GM10266 (cell line): ENCODE measurements around the gene ISOC1.
A peak's percentile ranks its signal among the peaks of the same experiment; 100 is the strongest.

Experiments
- DNase-seq: peaks from one replicate; pipeline ENCODE4 v3.0.0; 2012; ENCODE audit errors: extremely low spot score
- CTCF ChIP-seq: IDR thresholded peaks from 2 replicates; pipeline ENCODE4 v1.5.1; 2012; ENCODE audit warnings: mild to moderate bottlenecking, low read depth; ENCODE audit not compliant: control insufficient read depth, insufficient read depth; ENCODE audit errors: missing control alignments

Gene ISOC1

DNA sequence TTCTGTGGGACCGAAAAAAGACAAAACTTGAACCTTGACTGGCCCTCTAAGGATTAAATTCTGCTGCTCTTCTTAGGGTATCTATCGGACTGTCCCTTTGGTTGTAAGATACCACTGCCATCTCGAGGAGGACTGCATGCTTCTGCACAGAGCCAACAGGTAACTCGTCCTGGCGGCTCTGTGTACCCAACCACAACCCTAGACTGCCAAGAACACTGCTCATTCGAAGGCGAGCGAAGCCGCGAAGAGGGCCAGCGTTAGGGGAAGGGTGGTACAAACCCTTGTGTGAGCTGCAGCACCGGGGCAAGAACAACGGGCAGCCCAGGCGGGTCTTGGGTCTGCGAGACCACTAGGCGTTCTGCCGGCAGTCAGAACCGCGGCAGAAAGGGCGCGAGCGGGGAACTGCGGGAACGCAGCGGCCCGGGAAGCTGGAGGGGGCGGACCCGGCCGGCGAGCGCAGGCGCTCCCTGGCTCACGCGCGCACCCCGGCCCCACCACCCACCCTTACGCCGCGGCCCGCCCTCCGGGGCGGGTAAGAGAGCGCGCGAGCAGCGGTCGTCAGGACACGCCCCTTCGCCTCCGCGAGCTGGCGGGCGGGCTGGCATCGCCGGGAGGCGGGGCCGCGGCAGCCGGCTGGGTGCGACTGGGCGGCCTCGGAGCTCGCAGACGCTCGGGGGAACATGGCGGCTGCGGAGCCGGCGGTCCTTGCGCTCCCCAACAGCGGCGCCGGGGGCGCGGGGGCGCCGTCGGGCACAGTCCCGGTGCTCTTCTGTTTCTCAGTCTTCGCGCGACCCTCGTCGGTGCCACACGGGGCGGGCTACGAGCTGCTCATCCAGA is at the start of gene ISOC1:
ISOC1 (plus strand) TSS at position 663 of the 837 bp plus-strand sequence; CDS start at position 681, 18 bp downstream.
- peak; percentile 92 for DNase-seq
- peak; percentile 9 for TF ChIP-seq CTCF

DNA sequence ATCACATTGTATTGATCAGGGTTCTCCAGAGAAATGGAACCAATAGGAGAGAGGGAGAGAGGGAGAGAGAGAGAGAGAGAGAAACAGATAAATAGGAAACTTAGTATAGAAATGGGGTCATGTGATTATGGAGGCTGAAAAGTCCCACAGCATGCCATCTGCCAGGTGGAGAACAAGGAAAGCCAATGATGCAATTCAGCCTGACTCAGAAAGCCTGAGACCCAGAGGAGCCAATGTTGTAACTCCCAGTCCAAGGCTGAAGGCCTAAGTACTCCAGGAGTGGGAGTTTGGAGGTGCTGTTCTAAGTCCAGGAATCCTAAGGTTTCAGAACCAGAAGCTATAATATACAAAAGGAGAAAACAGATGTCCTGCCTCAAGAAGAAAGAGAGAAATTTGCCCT is 48.4 kb upstream of the ISOC1 start:
- no peak for DNase-seq
- no peak for TF ChIP-seq CTCF

GRCh38 chr5:129048509-129048908 is 46.0 kb upstream of the ISOC1 start:
- TF ChIP-seq CTCF = no peak
- DNase-seq = no peak

- DNase-seq = no peak
- TF ChIP-seq CTCF = no peak
These were observed 45.3 kb upstream of the ISOC1 start for GRCh38 chr5:129049126-129049799.

DNA sequence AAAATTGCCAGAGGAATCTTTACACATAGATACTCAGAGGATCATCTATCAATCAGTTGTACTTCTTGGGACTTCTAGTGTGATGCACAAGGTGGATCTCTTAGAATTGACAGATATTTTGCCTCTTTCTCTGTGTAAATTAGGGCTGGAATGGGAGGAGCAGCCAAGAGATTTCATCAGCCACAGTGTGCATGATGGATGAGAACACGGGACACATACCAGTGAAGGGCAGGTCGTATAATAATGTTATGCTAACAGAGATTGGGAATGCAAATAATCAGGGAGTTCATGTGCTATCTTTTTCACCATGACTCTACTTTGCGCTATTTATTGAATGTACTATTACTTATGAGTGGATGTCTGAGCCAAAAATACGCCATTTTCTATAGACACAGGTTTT is 43.3 kb upstream of the ISOC1 start:
- TF ChIP-seq CTCF = no peak
- DNase-seq = no peak

- DNase-seq = no peak
These were observed 41.1 kb upstream of the ISOC1 start for GRCh38 chr5:129053438-129053837.

More at GRCh38 chr5:129053438-129053837, 41.1 kb upstream of the ISOC1 start:
- no peak for TF ChIP-seq CTCF
